ENCODE results near the gene CPNE2. TPM values are rescaled to one million over a fixed set of nuclear protein-coding genes. Genes with fewer than 3 reads are reported as not detected.

CPNE2 gene
- total and polyA plus RNA-seq, 2 of the 8 experiments (the other 6 are each of a cell fraction or from before 2014, with no cell fraction given): 10.6 to 39.5 TPM

DNA sequence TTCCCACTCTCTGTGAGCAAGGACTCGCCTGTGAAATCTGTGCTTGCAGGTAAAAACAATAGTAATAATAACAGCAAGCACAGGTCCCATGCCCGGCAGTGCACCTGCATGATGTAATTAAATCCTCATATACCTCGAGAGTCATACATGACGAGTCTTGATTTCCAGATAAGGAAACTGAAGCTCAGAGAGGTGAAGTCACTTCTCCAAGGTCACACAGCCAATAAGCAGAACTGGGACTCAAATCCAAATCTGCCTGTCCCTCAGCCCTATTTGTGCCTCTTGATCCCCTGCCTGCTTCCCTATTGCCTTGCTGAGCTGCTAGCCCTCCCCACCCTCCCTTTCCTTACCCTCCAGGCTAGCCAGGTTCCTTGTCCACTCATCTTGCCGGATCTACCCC is 38.0 kb upstream of the CPNE2 start:
- H3K23ac ChIP-seq (ENCODE audit: insufficient read length): no peak overlapping the region
- H3K27me3 ChIP-seq (replicated peaks in 1 of 4; ENCODE audit: control insufficient read depth in 3 of 4, extremely low read depth in 1 of 4, insufficient read depth in 3 of 4, low read length in 3 of 4): no peaks in the 10 kb centered on the region
- ChIA-PET CTCF (ENCODE audit: partially characterized antibody) (interaction anchor here (0.8 to 2.1 kb wide), 3 partner anchors 9 to 91 kb away, joined by 3 to 12 read pairs (median 8); no protein-coding TSS in a partner anchor), POLR2A (ENCODE audit: partially characterized antibody) (no interaction called here)
- H3K4ac ChIP-seq (replicated peaks; ENCODE audit: insufficient read length, low read depth, low read length): no peak overlapping the region
- H4K8ac ChIP-seq (ENCODE audit: extremely low read depth, insufficient read depth, low read length): no peak overlapping the region
- DNase-seq (ENCODE audit: low read depth in 1 of 2, low spot score in 2 of 2) (no peak), FAIRE-seq (no peak)
- no peak overlapping the region for H2AK5ac ChIP-seq (ENCODE audit: low read depth, low read length)
- TF ChIP-seq ATF3 (IDR thresholded peaks at IDR 0.05; ENCODE audit: insufficient read depth, low read depth, low read length) (no peak), EP300 (IDR thresholded peaks at IDR 0.05; ENCODE audit: borderline replicate concordance in 1 of 2, low read depth in 2 of 2, low read length in 2 of 2) (no peak), HDAC2 (IDR thresholded peaks at IDR 0.05; ENCODE audit: borderline replicate concordance in 1 of 2, low read depth in 2 of 2, low read length in 2 of 2) (no peak)
- H3K36me3 ChIP-seq (ENCODE audit: control insufficient read depth in 2 of 4, insufficient read depth in 4 of 4, low read length in 3 of 4): no peaks in the 10 kb centered on the region
- H3K4me1 ChIP-seq (replicated peaks in 1 of 4; ENCODE audit: control insufficient read depth in 3 of 4, insufficient read depth in 4 of 4, low read length in 3 of 4): peaks cover 0 to 6% (median 0%) of the 10 kb centered on the region in 4 experiments; a peak in 1 of 7 replicates
- H3K79me1 ChIP-seq (ENCODE audit: low read depth, low read length): no peaks in the 10 kb centered on the region
- no peak overlapping the region for H2BK5ac ChIP-seq (ENCODE audit: low read depth, low read length)
- H3K18ac ChIP-seq (ENCODE audit: extremely low read depth, low read length): no peak overlapping the region
- H3K79me2 ChIP-seq (ENCODE audit: control insufficient read depth in 1 of 2, insufficient read depth in 2 of 2, low read length in 2 of 2): no peaks in the 10 kb centered on the region
- no peak overlapping the region for H2BK20ac ChIP-seq (ENCODE audit: low read length)
- no peak overlapping the region for H4K5ac ChIP-seq (ENCODE audit: insufficient read length, low read depth, low read length)
- peaks cover 3% of the 10 kb centered on the region; the same call in 1 of the 2 replicates for H3K23me2 ChIP-seq (ENCODE audit: low read depth, low read length)
- WGBS, 2 experiments (ENCODE audit: extremely low coverage in 1 of 2, insufficient coverage in 1 of 2, insufficient read length in 1 of 2, insufficient replicate concordance in 2 of 2, low coverage in 1 of 2, low lambda C conversion rate in 2 of 2, missing lambda C conversion rate in 1 of 2): 92% methylated on average over 4 of the region's 5 CpGs; no CpG with 5 or more reads in 1 of the 2 experiments
- H3K4me3 ChIP-seq (ENCODE audit: extremely low read depth in 1 of 4, insufficient read depth in 2 of 4, low read depth in 3 of 4, low read length in 4 of 4): no peak overlapping the region
- H3K4me2 ChIP-seq (ENCODE audit: insufficient read depth in 1 of 2, low read depth in 2 of 2, low read length in 2 of 2): no peak overlapping the region
- no peak overlapping the region for H2BK120ac ChIP-seq (replicated peaks; ENCODE audit: low read depth, low read length)
- no peak overlapping the region for H2BK12ac ChIP-seq (ENCODE audit: low read depth, low read length)
- no peaks in the 10 kb centered on the region for H3K9me3 ChIP-seq (ENCODE audit: insufficient read depth in 2 of 2, low read depth in 1 of 2, low read length in 1 of 2)
- H2AFZ ChIP-seq (ENCODE audit: low read length): no peak overlapping the region
- H3K9ac ChIP-seq (replicated peaks in 1 of 4; ENCODE audit: extremely low read depth in 1 of 4, low read depth in 3 of 4, low read length in 3 of 4): no peak overlapping the region
- H4K20me1 ChIP-seq (replicated peaks in 1 of 2; ENCODE audit: control insufficient read depth in 1 of 2, insufficient read depth in 2 of 2, low read length in 2 of 2): no peaks in the 10 kb centered on the region
- no peak overlapping the region for H3K27ac ChIP-seq (ENCODE audit: low read depth, low read length)
- H3K14ac ChIP-seq (ENCODE audit: insufficient read length): no peak overlapping the region
- H3K56ac ChIP-seq (replicated peaks; ENCODE audit: insufficient read length, low read depth, low read length): no peak overlapping the region
- no peak overlapping the region for H2BK15ac ChIP-seq (ENCODE audit: low read length)
- H4K91ac ChIP-seq (replicated peaks; ENCODE audit: insufficient read length, low read length): no peak overlapping the region
